Activated gamma-delta T cell (primary cell): ENCODE results near the gene NUP214.
"Not testable (repeated sequence)": the region's sequence is repeated elsewhere in the genome, so short reads cannot be mapped to it uniquely, and the experiment has no call there.

Experiments used
- DNase-seq: peaks from one replicate; lab custom pipeline; 2025; lab: John Stamatoyannopoulos, UW

The NUP214 gene

DNA sequence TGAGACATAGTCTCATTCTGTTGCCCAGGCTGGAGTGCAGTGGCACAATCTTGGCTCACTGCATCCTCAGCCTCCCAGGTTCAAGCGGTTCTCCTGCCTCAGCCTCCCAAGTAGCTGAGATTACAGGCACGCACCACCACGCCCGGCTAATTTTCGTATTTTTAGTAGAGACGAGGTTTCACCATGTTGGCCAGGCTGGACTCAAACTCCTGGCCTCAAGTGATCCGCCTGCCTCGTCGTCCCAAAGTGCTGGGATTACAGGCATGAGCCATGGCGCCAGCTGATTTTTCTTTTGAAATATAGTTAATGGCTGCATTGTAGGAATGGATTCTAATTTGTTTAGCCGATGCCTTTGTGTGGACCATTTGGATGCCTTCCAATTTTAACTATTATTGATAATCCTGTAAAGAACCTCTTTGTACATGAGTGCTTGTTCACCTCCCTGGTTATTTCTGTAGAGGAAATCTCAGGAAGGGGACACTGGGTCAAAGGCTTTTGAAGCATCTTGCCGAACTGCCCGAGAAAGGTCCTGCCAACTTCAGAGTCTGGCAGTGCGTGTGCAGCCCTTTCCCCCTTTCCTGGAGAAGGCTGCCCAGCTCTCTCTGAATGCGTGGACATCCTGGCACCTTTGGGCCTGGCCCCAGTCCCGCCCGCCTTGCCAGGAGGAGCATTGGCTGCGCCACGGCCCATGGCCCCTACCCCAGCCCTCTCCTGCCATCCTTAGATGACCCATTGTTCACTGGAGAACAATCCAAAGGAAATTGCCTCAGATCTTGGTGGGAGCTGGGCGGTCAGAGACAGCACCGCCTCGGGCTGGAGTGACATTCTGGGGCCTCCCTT is 8.9 kb upstream of the NUP214 start:
- no peak for DNase-seq

DNA sequence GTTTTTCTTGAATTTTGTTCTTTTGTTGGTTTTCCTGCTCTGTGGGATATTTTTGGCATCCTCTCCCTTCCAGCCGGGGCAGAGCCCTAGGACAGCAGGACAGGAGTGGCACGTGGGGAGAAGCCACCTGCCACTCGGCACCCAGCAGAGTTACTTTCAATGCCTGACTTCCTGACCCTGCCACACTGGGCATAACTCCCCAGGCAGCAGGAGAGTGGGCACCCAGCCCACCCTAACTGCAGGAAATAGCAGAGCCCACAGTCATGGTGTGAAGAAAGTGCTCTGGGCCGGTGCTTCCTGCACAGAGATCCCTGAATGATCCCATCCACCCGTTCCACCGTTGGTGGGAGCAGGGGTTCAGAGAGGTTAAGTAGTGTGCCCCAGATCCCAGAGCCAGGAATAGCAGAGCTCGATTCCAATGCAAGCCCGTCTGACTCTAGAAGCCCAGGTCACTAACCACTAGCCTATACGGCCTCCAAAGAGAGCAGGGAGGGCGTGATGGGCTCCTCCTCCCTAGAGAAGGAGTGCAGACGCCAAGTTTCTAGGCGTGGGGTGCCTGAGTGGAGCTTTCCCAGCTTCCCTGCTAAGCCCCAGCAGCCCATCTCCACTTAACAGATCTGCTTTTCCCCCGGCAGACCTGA is 8.1 kb upstream of the NUP214 start:
- DNase-seq, result no peak

DNA sequence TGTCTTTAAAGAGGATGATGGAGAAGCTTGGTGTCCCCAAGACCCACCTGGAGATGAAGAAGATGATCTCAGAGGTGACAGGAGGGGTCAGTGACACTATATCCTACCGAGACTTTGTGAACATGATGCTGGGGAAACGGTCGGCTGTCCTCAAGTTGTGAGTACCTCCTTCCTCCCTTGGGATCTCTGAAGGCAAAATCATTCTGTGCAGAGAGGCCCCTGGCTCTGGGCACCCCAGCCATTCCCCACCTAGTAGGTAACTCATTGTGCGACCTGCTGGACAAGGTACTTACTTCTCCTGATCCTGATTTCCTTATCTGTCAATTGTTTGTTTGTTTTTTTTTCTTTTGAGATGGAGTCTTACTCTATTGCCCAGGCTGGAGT is 7.6 kb upstream of the NUP214 start:
- no peak for DNase-seq

DNA sequence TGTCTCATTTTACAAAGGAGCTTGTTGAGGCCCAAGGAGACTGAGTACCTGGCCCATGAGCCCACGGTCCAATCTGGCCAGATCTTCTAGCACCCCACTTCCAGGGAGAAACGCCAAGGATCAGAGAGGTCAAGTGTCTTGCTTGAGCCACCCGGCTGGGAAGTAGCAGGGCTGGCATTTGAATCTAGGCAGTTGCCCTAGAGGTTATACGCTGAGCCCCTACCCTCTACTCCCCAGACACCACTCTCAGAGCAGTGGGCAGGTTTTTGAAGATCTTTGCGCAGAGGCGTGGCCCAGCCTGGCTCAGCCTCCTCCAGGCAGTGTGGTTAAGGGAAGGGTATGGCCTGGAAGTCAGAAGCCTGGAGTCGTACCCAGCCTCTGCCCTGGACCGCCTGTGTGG is 5.8 kb upstream of the NUP214 start:
- no peak for DNase-seq

DNA sequence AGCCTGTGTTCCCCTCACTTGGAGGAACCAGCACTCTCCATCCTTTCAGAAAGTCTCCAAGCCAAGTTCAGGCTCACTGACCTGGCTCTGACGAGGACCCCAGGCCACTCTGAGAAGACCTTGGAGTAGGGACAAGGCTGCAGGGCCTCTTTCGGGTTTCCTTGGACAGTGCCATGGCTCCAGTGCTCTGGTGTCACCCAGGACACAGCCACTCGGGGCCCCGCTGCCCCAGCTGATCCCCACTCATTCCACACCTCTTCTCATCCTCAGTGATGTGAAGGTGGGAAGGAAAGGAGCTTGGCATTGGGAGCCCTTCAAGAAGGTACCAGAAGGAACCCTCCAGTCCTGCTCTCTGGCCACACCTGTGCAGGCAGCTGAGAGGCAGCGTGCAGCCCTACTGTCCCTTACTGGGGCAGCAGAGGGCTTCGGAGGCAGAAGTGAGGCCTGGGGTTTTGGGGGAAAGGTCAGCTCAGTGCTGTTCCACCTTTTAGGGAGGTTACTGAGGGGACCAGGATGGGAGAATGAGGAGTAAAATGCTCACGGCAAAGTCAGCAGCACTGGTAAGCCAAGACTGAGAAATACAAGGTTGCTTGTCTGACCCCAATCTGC is 4.7 kb upstream of the NUP214 start:
- no peak for DNase-seq

DNA sequence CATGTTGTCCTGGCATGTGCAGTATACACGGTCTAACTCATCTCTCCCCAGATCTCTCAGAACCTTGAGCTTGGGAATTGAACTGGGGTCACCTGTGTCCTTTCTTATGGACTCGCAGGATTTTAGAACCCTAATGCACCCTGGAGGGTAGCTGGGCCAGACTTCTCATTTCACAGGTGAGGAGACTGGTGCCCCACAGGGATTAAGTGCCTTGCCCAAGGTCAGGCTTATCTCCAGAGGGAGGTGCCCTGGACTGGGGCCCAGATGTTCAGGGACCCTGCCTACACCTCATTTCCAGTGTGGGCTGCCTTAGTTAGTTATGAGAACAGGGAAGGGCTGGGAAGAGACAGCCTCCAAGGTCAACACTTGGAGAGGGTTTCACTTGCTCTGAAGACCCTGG is 4.0 kb upstream of the NUP214 start:
- DNase-seq, result no peak

DNA sequence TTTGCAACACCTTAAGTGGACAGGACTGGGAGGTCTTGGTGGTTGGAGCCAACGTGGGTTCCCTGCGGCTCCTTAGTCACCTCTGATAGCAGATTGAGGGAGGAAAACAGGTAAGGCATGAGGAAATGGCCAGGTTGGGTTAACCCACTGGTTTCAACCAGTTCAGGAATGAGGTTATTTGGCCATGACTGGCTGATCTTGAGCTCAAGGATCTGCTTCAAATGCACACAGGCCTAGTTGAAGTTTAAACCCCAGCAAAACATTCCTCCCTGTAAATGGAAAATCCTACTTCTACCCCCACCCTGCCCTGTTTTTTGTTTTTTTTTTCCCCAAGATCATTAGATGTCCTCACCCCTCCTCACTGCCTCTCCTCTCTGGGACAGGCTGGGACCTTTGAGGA is 3.2 kb upstream of the NUP214 start:
- no peak for DNase-seq

DNA sequence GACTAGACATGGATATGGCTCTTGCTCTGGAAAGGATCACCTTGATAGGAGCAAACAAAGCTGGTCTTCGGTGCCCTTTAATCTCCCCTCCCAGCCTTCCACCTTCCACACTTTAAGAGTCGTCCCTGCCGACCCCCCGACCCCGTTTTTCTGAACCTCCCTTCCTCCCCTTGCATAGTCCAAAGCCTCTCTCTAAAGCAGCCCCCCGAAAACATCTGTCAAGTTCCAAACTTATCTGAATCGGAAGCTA is 423 bp upstream of the NUP214 start:
- no peak for DNase-seq

DNA sequence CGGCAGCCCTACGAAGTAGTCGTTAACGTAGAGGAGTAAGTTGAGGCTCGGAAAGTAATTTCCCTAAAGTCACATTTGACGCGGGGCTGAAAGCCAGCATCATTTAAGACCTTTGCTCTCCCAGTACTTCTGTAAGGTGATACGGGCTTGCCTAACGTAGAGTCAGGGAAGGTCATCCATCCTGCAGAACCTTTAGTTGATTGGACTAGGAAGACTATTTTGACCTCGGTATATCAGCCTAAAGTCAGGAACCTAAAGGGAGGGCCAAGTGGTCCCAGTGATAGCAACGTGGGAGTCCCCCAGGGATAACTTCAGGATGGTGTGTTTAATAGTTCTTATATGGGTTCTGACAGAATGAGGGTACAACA is 657 bp downstream of the NUP214 start:
- no peak for DNase-seq

DNA sequence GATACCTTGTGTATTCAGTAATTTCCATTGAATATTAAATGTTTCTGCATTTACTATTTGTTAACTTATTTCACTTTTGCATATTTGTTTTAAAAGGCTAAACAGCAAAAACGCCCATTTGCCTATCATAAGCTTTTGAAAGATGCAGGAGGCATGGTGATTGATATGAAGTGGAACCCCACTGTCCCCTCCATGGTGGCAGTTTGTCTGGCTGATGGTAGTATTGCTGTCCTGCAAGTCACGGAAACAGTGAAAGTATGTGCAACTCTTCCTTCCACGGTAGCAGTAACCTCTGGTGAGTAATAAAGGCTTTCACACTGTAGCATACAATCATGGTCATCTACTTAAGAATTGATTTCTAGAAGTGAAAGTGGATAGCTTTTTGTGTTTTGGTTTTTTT is 3.8 kb downstream of the NUP214 start:
- no peak for DNase-seq

DNA sequence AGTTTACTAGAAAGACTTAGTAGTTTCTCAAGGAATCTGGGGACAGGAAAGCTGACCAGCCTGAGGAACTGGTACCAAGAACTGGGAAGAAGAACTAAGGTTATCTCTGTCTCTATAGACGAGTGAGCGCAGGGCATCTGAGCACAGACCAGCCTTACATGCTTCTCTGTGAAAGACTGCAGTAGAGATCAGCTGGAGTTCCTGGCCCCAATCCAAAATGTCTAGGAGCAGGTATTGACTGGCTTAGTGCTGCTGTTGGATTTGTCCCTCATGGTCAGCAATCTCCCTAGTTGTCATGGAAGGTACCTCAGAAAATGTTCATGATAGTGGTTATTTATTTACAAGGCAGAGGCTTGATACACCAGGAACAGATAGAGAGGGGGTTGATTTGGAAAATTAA is 13.3 kb downstream of the NUP214 start:
- no peak for DNase-seq

DNA sequence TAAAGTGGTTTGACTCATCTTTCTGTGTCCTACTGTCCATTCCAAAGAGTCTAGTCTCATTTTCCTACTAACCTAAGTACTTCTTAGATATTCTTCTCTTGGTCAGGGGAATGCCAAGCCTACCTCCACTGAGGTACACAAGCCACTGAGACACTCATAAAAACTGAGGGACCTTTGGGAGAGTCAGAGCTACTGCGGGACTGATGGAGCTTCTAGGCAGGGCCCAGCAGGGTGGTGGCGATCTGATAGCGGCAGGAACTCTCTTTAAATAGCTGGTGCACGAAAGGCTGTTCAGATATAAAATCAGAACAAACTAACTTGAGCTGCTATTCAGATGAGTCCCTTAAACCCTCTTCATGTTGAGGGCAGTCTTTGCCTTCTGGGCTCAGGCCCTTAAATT is 14.7 kb downstream of the NUP214 start:
- DNase-seq, result no peak

DNA sequence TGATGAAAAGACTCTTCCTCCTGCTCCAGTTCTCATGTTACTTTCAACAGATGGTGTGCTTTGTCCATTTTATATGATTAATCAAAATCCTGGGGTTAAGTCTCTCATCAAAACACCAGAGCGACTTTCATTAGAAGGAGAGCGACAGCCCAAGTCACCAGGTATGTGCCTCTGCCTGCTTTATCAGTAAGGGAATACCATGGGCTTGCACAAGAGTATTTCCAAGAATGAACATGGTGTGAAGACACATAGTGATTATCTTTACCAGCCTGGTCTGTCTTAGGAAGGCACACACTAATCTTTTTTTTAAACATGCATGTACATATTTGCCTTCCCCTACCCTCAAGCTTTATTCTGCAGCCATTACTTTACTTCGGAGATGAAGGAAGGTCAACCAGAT is 15.2 kb downstream of the NUP214 start:
- no peak for DNase-seq

DNA sequence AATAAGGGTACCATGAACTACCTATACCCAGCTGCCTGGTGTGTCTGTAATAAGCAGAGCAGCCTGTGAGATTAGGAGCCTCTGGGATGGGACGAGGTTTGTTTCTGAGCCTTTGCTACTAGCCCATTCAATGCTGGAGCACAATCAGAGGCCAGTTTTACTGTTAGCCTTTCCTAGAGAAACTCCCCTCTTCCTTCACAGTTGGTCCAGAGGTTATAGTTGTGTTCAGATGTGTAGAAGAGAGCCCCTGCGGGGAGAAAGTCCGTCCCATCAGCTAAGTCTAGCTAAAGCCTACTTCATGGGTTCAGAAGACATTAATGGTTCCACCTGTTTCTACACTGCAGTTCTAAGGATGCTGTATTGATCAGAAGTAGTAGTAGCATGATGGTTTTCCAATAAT is 16.8 kb downstream of the NUP214 start:
- DNase-seq, result no peak

DNA sequence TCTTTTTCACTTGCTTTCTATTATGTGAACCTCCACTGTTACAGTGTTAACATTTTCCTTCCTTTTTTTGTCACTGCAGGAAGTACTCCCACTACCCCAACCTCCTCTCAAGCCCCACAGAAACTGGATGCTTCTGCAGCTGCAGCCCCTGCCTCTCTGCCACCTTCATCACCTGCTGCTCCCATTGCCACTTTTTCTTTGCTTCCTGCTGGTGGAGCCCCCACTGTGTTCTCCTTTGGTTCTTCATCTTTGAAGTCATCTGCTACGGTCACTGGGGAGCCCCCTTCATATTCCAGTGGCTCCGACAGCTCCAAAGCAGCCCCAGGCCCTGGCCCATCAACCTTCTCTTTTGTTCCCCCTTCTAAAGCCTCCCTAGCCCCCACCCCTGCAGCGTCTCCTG is 18.8 kb downstream of the NUP214 start:
- DNase-seq, result no peak

DNA sequence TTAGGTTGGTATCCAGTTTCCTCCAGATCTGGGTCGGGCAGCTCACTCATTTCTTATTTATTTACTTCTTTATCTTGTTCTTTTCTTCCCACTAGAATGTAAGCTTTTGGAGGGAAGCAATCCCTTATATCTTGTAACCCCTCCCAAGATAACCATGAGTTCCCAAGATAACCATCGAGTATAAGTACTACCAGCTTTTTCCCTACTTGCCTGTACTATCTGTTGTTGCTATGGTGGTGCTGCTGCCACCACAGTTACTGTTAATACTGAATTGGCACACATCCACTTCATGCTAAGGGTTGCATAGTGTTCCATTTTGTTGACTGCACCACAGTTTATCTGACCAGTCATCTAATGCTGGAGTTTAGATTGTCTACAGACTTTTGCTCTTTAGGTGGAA is 19.9 kb downstream of the NUP214 start:
- DNase-seq, result no peak

DNA sequence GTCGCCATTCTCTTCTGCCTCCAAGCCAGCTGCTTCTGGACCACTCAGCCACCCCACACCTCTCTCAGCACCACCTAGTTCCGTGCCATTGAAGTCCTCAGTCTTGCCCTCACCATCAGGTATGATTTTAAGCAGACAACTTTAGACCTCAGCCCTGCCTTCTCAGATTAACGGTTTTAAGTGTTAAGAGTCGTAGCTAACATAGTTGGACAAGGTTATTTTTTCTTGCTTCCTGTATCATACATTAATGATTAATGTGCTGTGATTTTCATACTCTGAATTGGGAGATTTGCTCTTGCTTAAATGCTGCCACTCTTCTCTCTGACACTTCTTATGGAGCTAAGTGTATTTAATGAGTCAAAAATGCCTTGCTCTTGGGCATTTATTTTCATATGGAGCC is 20.8 kb downstream of the NUP214 start:
- DNase-seq, result no peak

DNA sequence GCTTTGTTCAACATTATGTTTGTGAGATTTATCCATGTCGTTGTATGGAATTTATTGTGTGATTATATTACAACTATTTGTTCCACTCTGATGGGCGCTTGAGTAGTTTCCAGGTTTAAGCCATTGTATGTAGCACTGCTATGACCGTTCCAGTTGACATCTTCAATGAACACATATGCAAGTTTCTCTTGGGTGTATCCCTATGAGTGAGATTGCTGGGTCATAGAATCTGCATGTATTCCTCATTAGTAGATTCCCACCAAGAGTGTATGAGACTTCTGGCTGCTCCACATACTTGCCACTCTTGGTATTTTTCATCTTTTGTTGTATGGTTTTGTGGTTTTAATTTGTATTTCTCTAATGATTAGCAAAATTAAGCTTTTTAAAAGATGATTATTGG is 22.9 kb downstream of the NUP214 start:
- DNase-seq, result no peak

DNA sequence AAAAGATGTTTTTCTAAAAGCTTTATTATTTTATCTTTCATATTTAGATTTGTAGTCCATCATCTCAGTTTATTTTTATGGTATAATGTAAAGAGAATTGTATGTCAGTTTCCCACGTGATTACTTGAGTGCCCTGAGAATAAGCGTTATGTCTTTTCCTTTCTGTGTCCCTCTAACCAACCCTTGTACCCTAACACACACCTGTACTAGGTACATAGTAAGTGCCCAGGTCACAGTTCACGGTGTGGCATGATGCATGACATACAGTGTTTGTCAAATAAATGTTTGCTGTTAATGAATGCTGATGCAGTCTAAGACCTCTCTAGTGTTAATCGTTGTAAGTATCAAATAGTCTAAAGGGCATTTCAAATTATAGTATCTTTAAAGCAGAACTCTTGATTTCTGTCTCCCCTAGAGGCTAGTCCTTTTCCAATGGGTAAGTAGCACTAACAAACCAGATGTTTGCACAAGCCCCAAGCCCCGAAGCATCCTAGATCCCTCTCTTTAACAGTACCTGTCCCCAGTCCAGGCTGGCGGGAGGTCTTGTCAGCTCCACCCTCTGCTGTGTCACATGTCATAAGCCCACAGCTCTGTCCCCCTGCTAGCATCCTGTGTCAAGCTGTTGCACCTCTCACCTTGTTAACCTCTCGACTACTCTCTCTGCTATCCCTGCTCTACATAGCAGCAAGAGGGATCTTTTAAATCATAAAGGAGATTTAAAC is 23.7 kb downstream of the NUP214 start:
- no peak for DNase-seq

DNA sequence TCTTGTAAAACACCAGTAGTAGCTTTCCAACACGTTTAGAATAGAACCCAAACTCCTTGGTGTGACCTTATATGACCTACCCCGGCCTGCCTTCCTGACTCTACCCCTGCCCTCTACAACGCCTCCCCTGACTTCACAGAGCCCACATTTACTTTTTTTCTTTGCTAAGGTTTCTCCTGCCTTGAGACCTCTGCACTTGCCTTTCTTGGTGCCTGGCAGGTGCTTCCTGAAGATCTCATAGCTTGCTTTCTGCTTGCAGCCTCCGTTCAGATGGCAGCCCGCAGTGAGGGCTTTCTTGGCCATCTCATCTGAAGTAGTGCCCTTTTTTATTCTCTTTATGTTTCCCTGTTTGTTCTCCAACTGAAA is 24.3 kb downstream of the NUP214 start:
- DNase-seq, result no peak

DNA sequence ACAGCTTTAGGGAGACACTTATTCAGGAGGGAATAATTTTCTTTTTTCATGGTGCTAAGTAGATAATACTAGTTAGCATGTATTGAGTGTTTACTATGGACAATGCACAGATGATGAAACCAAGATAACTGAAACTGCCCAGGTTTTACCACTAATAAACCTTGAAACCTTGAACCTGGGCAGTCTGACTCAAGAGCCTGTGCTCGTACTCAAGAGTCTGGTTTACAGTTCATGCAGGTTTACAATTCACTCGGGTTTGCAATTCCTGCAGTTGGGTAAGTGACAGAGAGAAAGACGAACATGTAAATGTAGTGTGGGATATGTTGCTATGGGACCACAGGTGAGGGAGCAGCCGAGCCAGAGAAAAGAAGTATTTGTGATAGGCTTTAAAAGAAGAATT is 28.2 kb downstream of the NUP214 start:
- DNase-seq, result no peak

DNA sequence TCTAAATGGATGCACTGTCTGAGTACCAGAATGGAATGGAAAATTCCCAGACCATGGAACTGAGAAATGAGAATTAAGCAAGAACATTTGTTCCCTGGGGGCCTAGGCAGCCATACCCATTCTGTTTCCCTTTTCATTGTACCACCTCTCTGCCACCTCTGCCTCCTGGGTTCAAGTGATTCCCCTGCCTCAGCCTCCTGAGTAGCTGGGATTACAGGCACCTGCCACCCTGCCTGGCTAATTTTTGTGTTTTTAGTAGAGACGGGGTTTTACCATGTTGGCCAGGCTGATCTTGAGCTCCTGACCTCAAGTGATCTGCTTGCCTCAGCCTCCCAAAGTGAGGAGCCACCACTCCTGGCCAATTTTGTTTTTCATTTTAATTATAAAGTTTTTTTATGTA is 33.3 kb downstream of the NUP214 start:
- DNase-seq, result not testable (repeated sequence)

DNA sequence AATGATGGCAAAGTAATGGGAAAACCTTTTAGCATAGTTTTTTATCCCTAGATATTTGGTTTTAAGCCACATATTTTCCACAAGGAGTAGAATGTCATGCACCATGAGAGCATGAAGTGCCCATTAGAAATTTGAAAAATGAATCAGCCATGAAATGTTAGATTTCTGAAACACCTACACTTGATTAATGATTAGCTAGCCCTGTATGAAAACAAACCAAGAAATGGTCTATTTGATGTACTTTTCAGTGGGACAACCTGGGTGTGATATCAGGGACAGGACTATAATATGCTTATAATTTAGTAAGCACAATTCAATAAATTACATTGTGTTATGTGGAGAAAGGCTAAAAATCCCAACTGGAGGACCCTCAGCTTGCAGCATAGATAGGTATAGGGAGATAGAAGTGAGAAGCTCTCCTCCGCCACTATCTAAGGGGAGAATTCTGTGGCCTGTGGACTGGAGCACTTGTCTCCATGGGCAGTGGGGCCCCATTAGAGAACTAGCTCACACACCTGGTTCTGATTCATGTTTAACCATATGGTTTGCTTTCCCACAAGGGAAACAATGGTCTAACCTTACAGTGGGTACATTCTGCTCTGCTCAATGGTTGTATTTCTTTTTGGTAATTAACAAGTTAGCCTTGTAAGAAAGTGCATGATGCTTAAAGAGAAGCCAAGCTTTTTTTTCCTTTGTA is 35.2 kb downstream of the NUP214 start:
- no peak for DNase-seq
